GM18909 (cell line): ENCODE results near the gene POLR1D.

Source experiments
- ATAC-seq: cut with Tn5 transposase; IDR thresholded peaks from one replicate; pipeline ENCODE4 v1.9.1; 2021; ENCODE audit warnings: mild to moderate bottlenecking; ENCODE audit not compliant: unreplicated experiment, poor library complexity

The POLR1D gene

GRCh38 chr13:27636589-27637288 is 15.0 kb downstream of the POLR1D start:
- no peak for ATAC-seq

- ATAC-seq: no peak
These were observed 15.6 kb downstream of the POLR1D start for GRCh38 chr13:27637289-27637626.

- ATAC-seq: no peak
These were observed 16.3 kb downstream of the POLR1D start for GRCh38 chr13:27638001-27638400.

GRCh38 chr13:27638521-27638920 is 16.8 kb downstream of the POLR1D start:
- no peak for ATAC-seq

- ATAC-seq: no peak
These were observed 17.5 kb downstream of the POLR1D start for GRCh38 chr13:27639186-27639585.

GRCh38 chr13:27641711-27642502 is 20.2 kb downstream of the POLR1D start:
- no peak for ATAC-seq

GRCh38 chr13:27643334-27644132 is 21.8 kb downstream of the POLR1D start:
- ATAC-seq: no peak

GRCh38 chr13:27644302-27644701 is 22.6 kb downstream of the POLR1D start:
- no peak for ATAC-seq

- no peak for ATAC-seq
These were observed 28.6 kb downstream of the POLR1D start for GRCh38 chr13:27650312-27650711.

- ATAC-seq: no peak
These were observed 32.4 kb downstream of the POLR1D start for GRCh38 chr13:27654059-27654458.

GRCh38 chr13:27654816-27655215 is 33.1 kb downstream of the POLR1D start:
- ATAC-seq: no peak

GRCh38 chr13:27657724-27658123 is 36.0 kb downstream of the POLR1D start:
- no peak for ATAC-seq

- ATAC-seq: no peak
These were observed 36.9 kb downstream of the POLR1D start for GRCh38 chr13:27658546-27658945.

- no peak for ATAC-seq
These were observed 37.6 kb downstream of the POLR1D start for GRCh38 chr13:27659145-27659865.

- ATAC-seq: no peak
These were observed 38.8 kb downstream of the POLR1D start for GRCh38 chr13:27660511-27660910.

- ATAC-seq: no peak
These were observed 39.3 kb downstream of the POLR1D start for GRCh38 chr13:27661017-27661416.

GRCh38 chr13:27662738-27663470 is 41.2 kb downstream of the POLR1D start:
- no peak for ATAC-seq

GRCh38 chr13:27663947-27664346 is 42.3 kb downstream of the POLR1D start:
- ATAC-seq: no peak

GRCh38 chr13:27665333-27665732 is 43.6 kb downstream of the POLR1D start:
- ATAC-seq: no peak

- no peak for ATAC-seq
These were observed 44.1 kb downstream of the POLR1D start for GRCh38 chr13:27665761-27666160.
